ENCODE results near the gene CPXM2. TPM values are rescaled to one million over a fixed set of nuclear protein-coding genes. Genes with fewer than 3 reads are reported as not detected.

The CPXM2 gene
- total and polyA plus RNA-seq, 2 experiments from 2014 or later, result 14.8 to 19.8 TPM

DNA sequence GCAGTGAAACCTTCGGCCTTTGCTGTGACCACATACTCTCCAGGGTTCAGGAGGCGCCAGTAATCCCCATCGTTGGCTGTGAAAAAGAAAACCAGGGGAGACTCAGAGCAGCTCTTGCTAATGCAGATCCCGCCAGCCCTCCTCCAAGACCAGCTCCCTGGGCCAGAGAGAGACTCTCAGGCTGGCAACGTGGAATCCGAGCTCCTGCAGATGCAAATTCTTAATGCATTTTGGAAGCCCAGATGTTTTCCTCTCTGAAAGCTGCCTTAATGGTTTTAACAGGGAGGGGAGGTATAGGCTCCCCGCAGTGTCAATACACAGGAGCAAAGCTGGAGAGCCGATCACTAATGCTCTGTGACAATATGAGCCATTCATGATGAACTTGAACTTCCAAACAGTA, 144.7 kb downstream of the CPXM2 start:
- Histone ChIP-seq H3K27ac (no peak overlapping the region), H4K20me1 (ENCODE audit: insufficient read depth) (no peaks in the 10 kb centered on the region), H3K4me3 (no peak overlapping the region), H3F3A (ENCODE audit: insufficient read depth) (no peaks in the 10 kb centered on the region), H3K4me2 (ENCODE audit: unreplicated experiment) (no peak overlapping the region), H3K27me3 (replicated peaks; ENCODE audit: insufficient read depth) (no peaks in the 10 kb centered on the region), H3K79me2 (ENCODE audit: insufficient read depth) (no peaks in the 10 kb centered on the region), H3K9me3 (ENCODE audit: low read depth) (no peaks in the 10 kb centered on the region), H3K4me1 (ENCODE audit: insufficient read depth) (no peaks in the 10 kb centered on the region), H3K36me3 (ENCODE audit: low read depth) (no peaks in the 10 kb centered on the region), H2AFZ (no peak overlapping the region), H3K9ac (no peak overlapping the region), H3K9me2 (ENCODE audit: insufficient read depth) (no peaks in the 10 kb centered on the region)
- DNase-seq, result no peak
- in situ Hi-C loops (cut with MboI), result no loop called here
- 66 to 68% methylated on average over 8 of the region's 8 CpGs for WGBS, 2 experiments (ENCODE audit: low coverage in 1 of 2, low lambda C conversion rate in 2 of 2, missing lambda C conversion rate in 2 of 2)
- no peak for TF ChIP-seq EZH2 (IDR thresholded peaks at IDR 0.05; ENCODE audit: insufficient read depth, poor library complexity, severe bottlenecking)
- TF ChIP-seq EZH2phosphoT487 (IDR thresholded peaks at IDR 0.05; ENCODE audit: insufficient read depth, low read depth), result no peak

DNA sequence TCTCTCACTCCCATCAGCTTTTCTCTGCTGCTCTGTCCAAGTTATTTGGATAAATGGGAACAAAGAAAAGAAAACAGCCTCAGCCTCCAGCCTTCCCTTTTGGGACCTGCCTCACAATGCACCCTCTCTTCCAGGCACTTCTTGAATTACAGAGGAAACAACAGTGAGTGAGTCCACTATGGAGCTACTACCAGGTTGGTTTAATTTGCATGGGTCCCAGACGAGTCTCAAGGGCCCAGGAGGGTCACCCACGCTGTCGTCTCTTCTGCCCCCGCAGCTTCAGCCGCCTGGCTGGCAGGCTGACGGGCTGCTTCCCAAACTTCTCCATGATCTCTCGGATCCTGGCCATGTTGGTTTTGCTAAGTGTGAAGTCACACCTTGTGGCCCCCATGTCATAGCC, 145.1 kb downstream of the CPXM2 start:
- 62 to 74% methylated on average over 7 of the region's 7 CpGs for WGBS, 2 experiments (ENCODE audit: low coverage in 1 of 2, low lambda C conversion rate in 2 of 2, missing lambda C conversion rate in 2 of 2)
- in situ Hi-C loops (cut with MboI), result no loop called here

DNA sequence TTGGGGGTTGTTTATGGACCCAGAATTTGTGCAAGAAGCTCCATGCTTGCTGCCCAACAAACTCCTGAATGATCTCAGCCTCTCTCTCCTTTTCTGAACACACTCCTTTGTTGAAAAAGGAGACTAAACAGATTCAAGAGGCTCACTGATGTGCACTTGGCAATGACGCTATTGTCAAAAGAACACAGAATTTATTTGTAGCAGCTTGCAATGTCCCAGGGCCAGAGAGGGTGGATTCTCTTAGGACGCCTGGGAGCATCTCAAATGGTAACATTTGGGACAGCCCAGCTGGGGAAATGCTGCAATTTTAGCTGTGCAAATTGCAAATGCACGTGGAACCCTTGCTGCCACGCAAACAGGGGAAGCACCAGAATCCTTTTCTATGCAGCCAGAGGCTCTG, 145.5 kb downstream of the CPXM2 start:
- H3K27ac ChIP-seq, result no peak overlapping the region
- H3K4me1 ChIP-seq (ENCODE audit: insufficient read depth), result no peaks in the 10 kb centered on the region
- no peak overlapping the region for H2AFZ ChIP-seq
- H3K9me3 ChIP-seq (ENCODE audit: low read depth), result no peaks in the 10 kb centered on the region
- no peak for TF ChIP-seq EZH2phosphoT487 (IDR thresholded peaks at IDR 0.05; ENCODE audit: insufficient read depth, low read depth)
- no peak for TF ChIP-seq EZH2 (IDR thresholded peaks at IDR 0.05; ENCODE audit: insufficient read depth, poor library complexity, severe bottlenecking)
- H3F3A ChIP-seq (ENCODE audit: insufficient read depth), result no peaks in the 10 kb centered on the region
- H3K9me2 ChIP-seq (ENCODE audit: insufficient read depth), result no peaks in the 10 kb centered on the region
- no peaks in the 10 kb centered on the region for H3K27me3 ChIP-seq (replicated peaks; ENCODE audit: insufficient read depth)
- H3K79me2 ChIP-seq (ENCODE audit: insufficient read depth), result no peaks in the 10 kb centered on the region
- H3K4me3 ChIP-seq, result no peak overlapping the region
- 22 to 31% methylated on average over 3 to 4 of the region's 4 CpGs for WGBS, 2 experiments (ENCODE audit: low coverage in 1 of 2, low lambda C conversion rate in 2 of 2, missing lambda C conversion rate in 2 of 2)
- H3K9ac ChIP-seq, result no peak overlapping the region
- in situ Hi-C loops (cut with MboI), result no loop called here
- no peak overlapping the region for H3K4me2 ChIP-seq (ENCODE audit: unreplicated experiment)
- H4K20me1 ChIP-seq (ENCODE audit: insufficient read depth), result no peaks in the 10 kb centered on the region
- no peak for DNase-seq
- H3K36me3 ChIP-seq (ENCODE audit: low read depth), result no peaks in the 10 kb centered on the region

More for the DNA sequence above, 145.1 kb downstream of the CPXM2 start:
- H3K4me3 ChIP-seq, result no peak overlapping the region
- H3F3A ChIP-seq (ENCODE audit: insufficient read depth), result no peaks in the 10 kb centered on the region
- H3K36me3 ChIP-seq (ENCODE audit: low read depth), result no peaks in the 10 kb centered on the region
- no peak overlapping the region for H2AFZ ChIP-seq
- H3K27me3 ChIP-seq (replicated peaks; ENCODE audit: insufficient read depth), result no peaks in the 10 kb centered on the region
- no peaks in the 10 kb centered on the region for H3K9me3 ChIP-seq (ENCODE audit: low read depth)
- H3K79me2 ChIP-seq (ENCODE audit: insufficient read depth), result no peaks in the 10 kb centered on the region
- no peak for TF ChIP-seq EZH2phosphoT487 (IDR thresholded peaks at IDR 0.05; ENCODE audit: insufficient read depth, low read depth)
- TF ChIP-seq EZH2 (IDR thresholded peaks at IDR 0.05; ENCODE audit: insufficient read depth, poor library complexity, severe bottlenecking), result no peak
- H3K27ac ChIP-seq, result no peak overlapping the region
- H3K4me2 ChIP-seq (ENCODE audit: unreplicated experiment), result no peak overlapping the region
- no peaks in the 10 kb centered on the region for H3K9me2 ChIP-seq (ENCODE audit: insufficient read depth)
- H3K4me1 ChIP-seq (ENCODE audit: insufficient read depth), result no peaks in the 10 kb centered on the region
- no peak for DNase-seq
- H4K20me1 ChIP-seq (ENCODE audit: insufficient read depth), result no peaks in the 10 kb centered on the region
- no peak overlapping the region for H3K9ac ChIP-seq

DNA sequence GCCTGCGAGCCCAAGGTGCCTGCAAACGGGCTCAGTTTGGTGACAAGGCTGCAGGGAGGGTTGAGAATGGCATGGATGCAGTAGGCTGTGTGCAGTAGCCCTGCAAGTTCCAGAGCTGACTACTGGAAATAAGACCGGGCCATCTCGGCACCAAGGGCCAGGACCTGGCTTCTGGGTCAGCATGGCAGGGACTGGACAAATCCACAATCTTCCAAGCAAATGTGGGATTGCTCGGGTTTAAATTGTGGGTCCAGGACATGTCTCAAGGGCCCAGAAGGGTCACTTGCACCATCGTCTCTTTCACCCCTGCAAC, 147.4 kb downstream of the CPXM2 start:
- in situ Hi-C loops (cut with MboI), result no loop called here
- no peaks in the 10 kb centered on the region for H3K27me3 ChIP-seq (replicated peaks; ENCODE audit: insufficient read depth)
- 75 to 86% methylated on average over 6 of the region's 6 CpGs for WGBS, 2 experiments (ENCODE audit: low coverage in 1 of 2, low lambda C conversion rate in 2 of 2, missing lambda C conversion rate in 2 of 2)
- no peaks in the 10 kb centered on the region for H3K79me2 ChIP-seq (ENCODE audit: insufficient read depth)
- no peaks in the 10 kb centered on the region for H3K9me2 ChIP-seq (ENCODE audit: insufficient read depth)
- H3K9ac ChIP-seq, result no peak overlapping the region
- H4K20me1 ChIP-seq (ENCODE audit: insufficient read depth), result no peaks in the 10 kb centered on the region
- TF ChIP-seq EZH2 (IDR thresholded peaks at IDR 0.05; ENCODE audit: insufficient read depth, poor library complexity, severe bottlenecking), result no peak
- no peaks in the 10 kb centered on the region for H3K36me3 ChIP-seq (ENCODE audit: low read depth)
- no peak for DNase-seq
- no peak overlapping the region for H3K27ac ChIP-seq
- H2AFZ ChIP-seq, result no peak overlapping the region
- no peak overlapping the region for H3K4me3 ChIP-seq
- H3K9me3 ChIP-seq (ENCODE audit: low read depth), result no peaks in the 10 kb centered on the region
- no peak overlapping the region for H3K4me2 ChIP-seq (ENCODE audit: unreplicated experiment)
- H3F3A ChIP-seq (ENCODE audit: insufficient read depth), result no peaks in the 10 kb centered on the region
- H3K4me1 ChIP-seq (ENCODE audit: insufficient read depth), result no peaks in the 10 kb centered on the region
